Embryonic facial prominence (tissue), 1 donor: Measurements from ENCODE around the gene NSG1.

Source experiments
- DNase-seq: peaks from one replicate; pipeline ENCODE4 v3.0.0-alpha.2; 2016; ENCODE audit errors: extremely low spot score

Gene NSG1

GRCh38 chr4:4374388-4375098, 12.4 kb upstream of the NSG1 start:
- DNase-seq, result no peak

GRCh38 chr4:4376074-4376473, 10.8 kb upstream of the NSG1 start:
- no peak for DNase-seq

- no peak for DNase-seq
Measured at GRCh38 chr4:4377191-4377590, 9.7 kb upstream of the NSG1 start.

DNA sequence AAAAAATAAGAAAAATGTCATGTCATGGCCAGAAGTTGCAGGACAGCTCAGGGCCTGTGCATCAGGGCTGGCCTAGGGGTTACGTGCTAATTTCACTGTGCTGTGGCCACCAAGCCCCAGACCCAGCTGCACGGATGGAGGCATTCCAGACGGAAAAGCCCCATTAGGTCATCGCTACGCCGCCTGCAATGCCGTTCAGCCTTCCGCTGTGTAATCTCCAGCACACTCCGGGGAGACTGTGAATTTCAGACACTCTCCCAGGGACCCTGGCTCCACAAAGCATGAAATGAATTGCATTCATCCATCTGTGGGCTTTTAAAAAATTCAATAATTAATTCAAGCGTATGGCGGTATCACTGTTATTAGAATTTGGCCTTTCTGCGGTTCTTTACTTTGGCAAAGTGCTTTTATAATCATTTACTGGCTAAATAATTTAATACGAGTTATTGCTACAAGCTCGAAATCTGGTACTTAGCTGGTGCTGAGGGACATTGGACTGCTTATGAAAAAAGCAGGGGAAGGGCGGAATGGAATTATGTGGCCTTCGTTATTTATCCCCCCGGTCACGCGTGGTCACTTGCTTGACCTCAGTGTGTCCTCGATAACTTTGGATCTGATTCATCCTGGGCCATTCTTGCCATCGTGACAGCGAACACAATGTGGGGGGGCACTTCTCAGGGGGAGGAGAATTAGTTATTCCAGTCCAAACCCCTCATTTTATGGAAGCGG, 9.0 kb upstream of the NSG1 start:
- DNase-seq, result no peak

DNA sequence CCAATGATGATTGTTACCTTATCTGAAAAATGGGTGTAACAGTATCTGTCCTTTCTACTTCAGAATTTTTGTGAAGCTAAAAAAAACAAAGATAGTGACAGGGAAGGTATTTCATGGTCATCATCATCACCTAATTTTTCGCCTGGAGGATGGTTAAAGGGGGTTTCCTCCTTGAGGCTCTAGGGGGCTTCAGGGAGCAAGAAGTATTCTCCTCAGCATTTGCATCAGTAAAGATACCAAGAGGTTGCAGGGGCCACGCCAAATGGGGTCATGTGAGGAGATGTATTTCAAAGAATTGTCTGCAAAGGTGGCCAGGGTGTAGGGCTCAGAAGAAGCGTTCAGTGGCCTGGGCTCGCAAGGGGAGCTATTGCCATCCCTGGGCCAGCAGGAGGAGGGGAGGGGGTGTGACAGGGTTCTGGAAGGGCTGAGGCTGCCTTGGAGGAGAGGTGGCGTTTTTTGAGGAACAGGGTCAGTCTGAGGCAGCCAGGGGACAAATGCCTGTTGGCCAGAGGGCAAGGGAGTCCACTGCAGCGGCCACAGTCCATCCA, 7.3 kb upstream of the NSG1 start:
- DNase-seq, result no peak

- no peak for DNase-seq
Measured at GRCh38 chr4:4383085-4383484, 3.8 kb upstream of the NSG1 start.

DNA sequence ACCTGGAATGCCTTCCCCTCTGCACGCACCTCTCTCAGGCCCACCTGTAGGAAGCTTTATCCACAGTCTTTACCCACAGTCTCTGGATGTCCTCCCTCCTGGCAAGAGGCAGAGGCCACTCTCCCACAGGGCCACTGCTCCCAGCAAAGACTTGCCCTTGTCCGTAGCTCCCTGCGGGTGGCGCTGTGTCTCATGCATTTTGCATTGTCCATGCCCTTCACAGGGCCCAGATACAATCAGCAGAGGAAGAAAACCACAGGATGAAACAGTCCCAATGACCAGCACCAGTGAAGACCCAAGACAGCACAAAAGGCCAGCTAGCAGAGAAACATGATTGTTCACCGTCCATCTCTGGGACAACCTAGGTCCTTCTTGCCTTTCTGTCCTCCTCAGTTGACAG, 2.1 kb upstream of the NSG1 start:
- no peak for DNase-seq

DNA sequence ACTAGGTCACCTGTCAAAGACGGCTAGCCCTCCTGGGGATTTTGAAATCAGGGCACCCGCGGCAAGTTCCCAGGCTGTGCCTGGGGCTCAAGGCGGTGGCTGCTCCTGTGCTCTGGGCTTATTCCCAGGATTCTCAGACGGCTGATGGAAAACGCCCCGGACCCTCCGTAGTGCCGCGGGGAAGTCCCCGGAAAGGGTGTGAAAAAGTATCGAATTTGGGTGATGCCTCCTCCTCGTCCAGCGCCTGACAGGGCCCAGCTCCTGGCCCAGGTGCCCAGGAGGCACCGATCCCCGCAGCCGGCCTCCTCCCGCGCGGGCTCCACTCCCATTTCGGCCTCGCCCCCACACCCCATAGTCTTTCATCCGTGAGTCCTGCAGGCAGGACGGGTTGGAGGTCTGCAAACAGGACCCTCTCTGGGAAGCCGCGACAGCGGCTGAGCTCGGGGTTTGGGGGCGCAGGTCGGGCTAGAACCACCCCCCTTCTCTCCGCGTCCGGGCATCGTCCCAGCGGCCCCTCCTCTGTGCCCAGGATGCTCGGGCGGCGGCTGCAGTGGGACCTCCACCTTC, 1.1 kb upstream of the NSG1 start:
- no peak for DNase-seq

DNA sequence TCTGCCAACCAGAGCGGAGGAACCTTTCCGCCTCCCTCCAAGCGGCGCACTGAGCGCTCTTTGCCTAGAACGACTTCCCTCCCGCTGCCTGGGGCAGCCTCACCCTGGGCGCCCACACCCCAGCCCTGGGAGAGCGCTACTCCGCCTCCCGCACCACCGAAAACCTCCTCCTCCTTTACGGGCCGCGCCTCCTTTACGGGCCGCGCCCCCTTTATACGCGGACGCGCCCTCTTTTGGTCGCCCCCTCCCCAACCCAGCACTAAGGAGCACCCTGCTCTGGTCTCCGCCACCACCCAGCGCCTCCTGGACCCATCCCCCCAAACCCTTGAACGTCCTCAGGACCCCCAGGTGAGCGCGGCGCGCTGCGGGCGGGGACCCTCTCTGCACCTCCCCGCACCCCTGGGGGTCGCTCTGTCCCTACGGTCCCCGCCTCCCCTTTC, 586 bp upstream of the NSG1 start:
- peak; percentile 47 for DNase-seq

GRCh38 chr4:4387531-4388310, 819 bp downstream of the NSG1 start:
- no peak for DNase-seq

- no peak for DNase-seq
Measured at GRCh38 chr4:4388311-4388790, 1.4 kb downstream of the NSG1 start.

- no peak for DNase-seq
Measured at GRCh38 chr4:4388836-4389575, 2.1 kb downstream of the NSG1 start.

DNA sequence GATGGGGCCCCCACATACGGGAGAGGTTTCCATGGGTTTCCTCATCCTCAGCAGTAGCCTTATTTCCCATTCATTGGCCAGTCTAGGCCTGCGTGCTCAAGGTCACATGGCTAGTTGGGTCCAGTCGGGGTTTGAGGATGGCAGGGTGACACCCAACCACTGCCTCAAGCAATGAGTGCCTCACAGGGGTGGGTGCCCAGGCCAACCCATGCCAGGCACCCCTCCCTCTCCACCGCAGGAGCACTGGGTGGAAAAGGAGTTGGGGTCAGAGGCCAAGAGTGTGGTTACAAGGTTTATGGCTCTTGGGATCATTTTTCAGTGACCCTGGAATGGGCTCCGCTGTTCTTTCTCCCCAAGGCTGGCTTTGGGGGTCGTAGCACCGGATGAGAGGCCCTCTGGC, 3.1 kb downstream of the NSG1 start:
- DNase-seq, result no peak

DNA sequence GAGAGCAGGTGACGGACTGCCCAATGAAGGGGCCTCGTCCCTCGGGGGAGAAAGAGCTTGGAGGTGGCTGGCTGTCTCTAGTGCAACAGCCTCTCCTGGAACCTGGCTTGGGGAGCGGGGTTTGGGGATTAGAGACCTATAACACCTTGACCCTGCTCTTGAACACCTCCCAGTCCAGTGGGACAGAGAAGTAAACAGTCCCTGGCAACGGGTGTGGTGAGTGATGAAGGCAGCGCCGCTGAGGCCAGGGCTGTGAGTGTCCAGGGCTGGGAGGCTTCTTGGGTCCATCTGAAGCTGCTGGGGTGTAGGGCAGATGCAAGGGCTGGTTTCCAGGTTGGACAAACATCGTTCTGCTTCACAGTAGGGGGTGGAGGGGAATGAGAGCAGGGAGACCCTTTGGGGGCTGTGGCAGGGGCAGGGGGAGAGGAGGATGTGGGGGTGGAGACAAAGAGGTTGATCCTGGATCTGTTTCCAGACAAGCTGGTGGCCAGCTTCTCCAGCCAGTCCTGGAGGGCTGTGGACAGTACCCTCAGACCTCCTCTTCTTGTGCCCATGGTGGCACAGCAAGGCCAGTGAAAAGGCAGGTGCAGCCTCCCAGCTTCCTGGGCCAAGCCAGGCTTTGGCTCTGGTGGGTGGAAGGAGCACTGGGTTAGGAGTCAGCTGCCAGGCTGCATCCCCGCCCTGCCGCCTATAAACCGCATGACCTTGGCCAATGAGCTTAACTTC, 3.8 kb downstream of the NSG1 start:
- DNase-seq, result no peak

DNA sequence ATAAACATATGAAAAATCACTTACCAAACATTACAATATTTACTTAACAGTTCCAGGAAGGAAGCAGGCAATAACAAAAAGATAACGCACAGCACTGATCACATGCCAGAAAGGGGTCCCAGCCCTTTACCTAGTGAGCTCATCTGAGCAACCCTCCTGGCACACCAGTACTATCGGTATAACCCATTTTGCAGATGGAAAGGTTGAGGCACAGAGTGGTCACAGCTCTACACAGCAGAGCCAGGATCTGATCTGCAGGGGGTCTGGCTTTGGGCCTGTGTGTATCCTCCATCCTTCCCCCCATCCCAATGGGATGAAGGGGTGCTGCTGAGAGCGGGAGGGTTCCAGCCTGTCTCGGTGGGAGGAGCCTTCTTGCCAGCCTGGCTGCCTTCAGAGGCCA, 5.0 kb downstream of the NSG1 start:
- DNase-seq, result no peak

DNA sequence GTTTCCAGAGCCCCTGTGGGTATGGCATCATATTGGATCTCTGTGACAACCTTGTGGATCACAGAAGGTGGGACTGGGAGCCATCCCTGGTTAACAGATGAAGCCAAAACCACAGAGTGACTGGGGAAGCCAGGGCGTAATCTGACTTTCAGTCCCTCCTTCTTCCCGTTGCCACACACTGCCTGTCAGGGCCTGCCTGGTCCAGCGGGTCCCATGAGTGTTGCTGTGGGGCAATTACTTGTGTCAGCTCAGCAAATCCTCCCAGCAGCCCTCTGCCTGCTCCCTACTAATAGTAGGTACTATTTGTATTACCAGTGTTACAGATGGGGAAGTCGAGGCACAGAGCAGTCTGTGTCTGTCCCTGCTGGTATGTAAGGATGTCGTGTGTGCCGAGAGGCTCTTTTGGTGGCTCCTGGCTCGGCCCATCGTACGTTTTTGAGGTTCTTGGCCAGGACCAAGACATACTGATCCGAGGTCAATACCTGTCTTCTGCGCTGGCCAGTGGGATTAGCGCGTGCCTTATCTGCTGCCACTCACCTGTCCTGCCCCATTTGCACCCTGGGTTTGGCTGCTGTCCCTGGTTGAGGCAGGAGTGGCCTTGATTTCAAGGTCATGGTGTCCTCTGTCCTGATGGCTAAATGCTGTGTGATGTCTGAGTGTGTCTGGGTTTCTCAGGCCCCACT, 5.7 kb downstream of the NSG1 start:
- no peak for DNase-seq

DNA sequence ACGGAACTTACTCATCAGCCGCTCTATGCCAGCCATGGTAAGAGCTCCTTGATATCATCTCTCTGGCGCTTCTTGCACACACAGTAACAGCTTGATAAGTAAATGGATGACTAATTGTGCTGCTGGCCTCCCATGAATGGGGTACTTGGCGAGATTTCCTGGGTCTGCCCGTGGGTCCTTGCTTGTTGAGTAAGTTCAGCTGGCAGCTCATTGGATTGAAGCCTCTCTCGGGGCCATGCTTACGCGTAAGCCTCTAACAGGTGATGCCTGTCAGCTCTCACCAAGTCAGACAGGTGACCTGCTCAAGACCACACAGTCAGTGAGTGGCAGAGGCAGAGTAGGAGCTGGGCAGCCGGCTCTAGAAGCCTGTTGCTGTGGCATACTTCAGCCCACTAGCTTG, 7.7 kb downstream of the NSG1 start:
- DNase-seq, result no peak

DNA sequence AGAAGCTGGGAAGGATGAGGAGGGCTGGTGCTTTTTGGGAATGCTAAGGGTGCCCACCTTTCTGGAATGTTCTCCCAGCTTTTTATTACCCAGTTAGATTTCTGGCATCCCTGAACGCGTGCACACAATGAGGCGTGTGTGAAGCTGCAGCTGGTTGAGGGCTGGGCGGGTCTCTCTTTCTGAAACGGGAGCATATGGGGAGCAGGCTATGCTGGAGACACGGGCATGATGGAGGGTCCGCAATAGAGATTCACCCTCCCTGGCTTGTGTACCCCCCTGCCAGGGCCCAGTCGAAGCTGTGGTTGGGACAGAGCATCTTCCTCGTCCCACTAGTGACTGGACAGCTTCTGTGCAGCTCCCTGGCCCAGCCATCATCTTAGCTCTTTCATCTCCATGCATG, 8.5 kb downstream of the NSG1 start:
- no peak for DNase-seq

GRCh38 chr4:4395849-4396627, 9.1 kb downstream of the NSG1 start:
- no peak for DNase-seq
